Neural progenitor cell (in vitro differentiated cells): ENCODE measurements around the gene GABRA4. TPM values are rescaled to one million over a fixed set of nuclear protein-coding genes. Genes with fewer than 3 reads are reported as not detected.

Experiments used
- DNase-seq: peaks from one replicate; pipeline ENCODE4 v3.0.0-alpha.2; 2016; ENCODE audit warnings: low spot score
- H2AFZ ChIP-seq: fragments of 200-600 bp; sonication (generic); replicated peaks from 2 replicates; pipeline ENCODE4 v1.6.1; 2016; ENCODE audit warnings: antibody characterized with exemption
- H3F3A ChIP-seq: fragments of 200-600 bp; sonication (generic); 2 replicates; pipeline ENCODE4 v1.6.1; 2016; ENCODE audit warnings: antibody characterized with exemption, low read depth
- H3K27ac ChIP-seq: fragments of 200-600 bp; sonication (generic); 2 replicates; pipeline ENCODE4 v1.5.1; 2016; ENCODE audit warnings: mild to moderate bottlenecking
- H3K27me3 ChIP-seq: fragments of 200-600 bp; sonication (generic); 2 replicates; pipeline ENCODE4 v1.6.1; 2016; ENCODE audit warnings: mild to moderate bottlenecking, moderate library complexity
- H3K36me3 ChIP-seq: fragments of 200-600 bp; sonication (generic); 2 replicates; pipeline ENCODE4 v1.5.1; 2016
- H3K4me1 ChIP-seq: fragments of 200-600 bp; sonication (generic); 2 replicates; pipeline ENCODE4 v1.6.1; 2016; ENCODE audit warnings: mixed run types
- H3K4me2 ChIP-seq: fragments of 200-600 bp; sonication (generic); 2 replicates; pipeline ENCODE4 v1.6.1; 2016
- H3K4me3 ChIP-seq: fragments of 200-600 bp; sonication (generic); 2 replicates; pipeline ENCODE4 v1.5.1; 2016
- H3K79me2 ChIP-seq: fragments of 200-600 bp; sonication (generic); 2 replicates; pipeline ENCODE4 v1.6.1; 2016; ENCODE audit warnings: low read depth
- H3K9ac ChIP-seq: fragments of 200-600 bp; sonication (generic); 2 replicates; pipeline ENCODE4 v1.6.1; 2016
- H3K9me3 ChIP-seq: fragments of 200-600 bp; sonication (generic); 2 replicates; pipeline ENCODE4 v1.5.1; 2016; ENCODE audit warnings: low read depth
- H4K20me1 ChIP-seq: fragments of 200-600 bp; sonication (generic); 2 replicates; pipeline ENCODE4 v1.6.1; 2016; ENCODE audit warnings: low read depth
- H3K27ac Mint-ChIP-seq: 3 replicates; pipeline ENCODE4 v1.8.0; 2021; ENCODE audit warnings: mixed read lengths
- H3K27me3 Mint-ChIP-seq: 2 replicates; pipeline ENCODE4 v1.8.0; 2022; ENCODE audit warnings: low read depth, mild to moderate bottlenecking, inconsistent platforms, moderate library complexity, mixed read lengths; ENCODE audit not compliant: insufficient read depth
- H3K36me3 Mint-ChIP-seq: 3 replicates; pipeline ENCODE4 v1.8.0; 2021; ENCODE audit warnings: mixed read lengths
- H3K4me1 Mint-ChIP-seq: 3 replicates; pipeline ENCODE4 v1.8.0; 2021; ENCODE audit warnings: mixed read lengths
- H3K4me3 Mint-ChIP-seq: 3 replicates; pipeline ENCODE4 v1.8.0; 2021; ENCODE audit warnings: mild to moderate bottlenecking, moderate library complexity, mixed read lengths
- H3K9me3 Mint-ChIP-seq: 3 replicates; pipeline ENCODE4 v1.8.0; 2020; ENCODE audit warnings: mixed read lengths
- CTCF ChIP-seq: fragments of 200-600 bp; sonication (generic); IDR thresholded peaks from 2 replicates; pipeline ENCODE4 v1.5.1; 2017; ENCODE audit warnings: antibody characterized with exemption, mild to moderate bottlenecking
- EZH2 ChIP-seq: fragments of 200-600 bp; sonication (generic); IDR thresholded peaks from 2 replicates; pipeline ENCODE4 v1.6.1; 2017; ENCODE audit warnings: antibody characterized with exemption, mild to moderate bottlenecking, moderate library complexity
- EZH2phosphoT487 ChIP-seq: fragments of 200-600 bp; sonication (generic); IDR thresholded peaks from 2 replicates; pipeline ENCODE4 v1.6.1; 2017; ENCODE audit warnings: antibody characterized with exemption
- total RNA-seq: library from RNA; depleted of rRNA; stranded (reverse); fragments of >200 nt; gene quantifications from 2 replicates; pipeline ENCODE4 v1.2.3, GENCODE V29; 2015; ENCODE audit warnings: low replicate concordance

GABRA4 gene
- total RNA-seq, 1 donor from 2014 or later = not detected

DNA sequence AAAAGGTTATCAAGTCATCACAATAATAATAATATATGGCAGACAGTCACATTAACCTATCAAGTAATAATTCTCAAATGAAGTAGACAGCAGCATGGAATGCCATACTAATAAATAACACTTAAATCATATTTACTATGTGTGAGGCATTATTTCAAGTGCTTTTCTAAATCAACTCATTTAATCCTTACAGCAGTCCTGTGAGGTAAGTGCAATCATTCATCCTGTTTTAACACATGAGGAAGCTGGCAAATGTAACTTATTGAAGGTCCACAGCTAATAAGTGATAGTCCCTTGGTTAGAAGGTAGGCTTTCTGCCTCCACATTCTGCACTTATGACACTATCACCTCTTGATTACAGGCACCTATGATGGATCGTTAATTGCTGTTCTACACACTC is 24.5 kb downstream of the GABRA4 start:
- H3K4me3 ChIP-seq = no peak overlapping the region
- H3K9me3 ChIP-seq = no peaks in the 10 kb centered on the region
- H3K4me1 Mint-ChIP-seq = no peaks in the 10 kb centered on the region
- no peaks in the 10 kb centered on the region for H3K9me3 Mint-ChIP-seq
- H3F3A ChIP-seq = no peaks in the 10 kb centered on the region
- H3K27me3 Mint-ChIP-seq = no peaks in the 10 kb centered on the region
- H3K27ac ChIP-seq = no peak overlapping the region
- no peaks in the 10 kb centered on the region for H3K79me2 ChIP-seq
- H3K27me3 ChIP-seq = peaks cover 10% of the 10 kb centered on the region
- DNase-seq = no peak
- H3K9ac ChIP-seq = no peak overlapping the region
- H2AFZ ChIP-seq = no peak overlapping the region
- H3K36me3 ChIP-seq = no peaks in the 10 kb centered on the region
- H3K4me2 ChIP-seq = no peak overlapping the region
- H3K27ac Mint-ChIP-seq = no peak overlapping the region
- no peaks in the 10 kb centered on the region for H3K36me3 Mint-ChIP-seq
- H4K20me1 ChIP-seq = no peaks in the 10 kb centered on the region
- TF ChIP-seq CTCF (no peak), EZH2phosphoT487 (no peak), EZH2 (no peak)
- H3K4me1 ChIP-seq = no peaks in the 10 kb centered on the region
- no peak overlapping the region for H3K4me3 Mint-ChIP-seq

DNA sequence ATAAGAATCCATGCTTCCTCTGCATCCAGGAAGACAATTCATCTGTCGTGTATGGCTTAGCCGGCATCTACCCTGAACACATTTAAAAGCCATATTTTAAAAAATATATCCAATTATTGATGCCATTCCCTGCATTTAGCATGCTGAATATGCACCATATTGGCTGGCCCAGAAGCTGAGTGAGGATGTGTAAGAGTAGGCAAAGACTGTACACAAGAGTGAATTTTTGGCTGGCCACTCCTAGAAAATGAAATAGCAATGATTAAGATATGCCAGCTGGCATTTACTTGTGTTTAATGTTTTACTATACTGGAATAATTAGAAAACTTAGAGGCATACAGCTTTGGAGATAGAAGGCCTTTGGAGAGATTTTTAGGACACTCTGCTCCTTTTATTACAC is 25.8 kb downstream of the GABRA4 start:
- no peak for DNase-seq
- H3K4me3 ChIP-seq = no peak overlapping the region
- TF ChIP-seq EZH2phosphoT487 = no peak
- no peak for TF ChIP-seq EZH2
- no peak for TF ChIP-seq CTCF
- no peaks in the 10 kb centered on the region for H3K36me3 Mint-ChIP-seq
- no peaks in the 10 kb centered on the region for H3F3A ChIP-seq
- H3K9me3 ChIP-seq = no peaks in the 10 kb centered on the region
- no peaks in the 10 kb centered on the region for H3K4me1 ChIP-seq
- H3K9me3 Mint-ChIP-seq = no peaks in the 10 kb centered on the region
- H4K20me1 ChIP-seq = no peaks in the 10 kb centered on the region
- H3K27me3 Mint-ChIP-seq = no peaks in the 10 kb centered on the region
- H3K79me2 ChIP-seq = no peaks in the 10 kb centered on the region
- no peak overlapping the region for H3K9ac ChIP-seq
- no peak overlapping the region for H3K27ac ChIP-seq
- H3K27ac Mint-ChIP-seq = no peak overlapping the region
- H3K4me1 Mint-ChIP-seq = no peaks in the 10 kb centered on the region
- no peak overlapping the region for H3K4me3 Mint-ChIP-seq
- H2AFZ ChIP-seq = no peak overlapping the region
- H3K27me3 ChIP-seq = peaks cover 6% of the 10 kb centered on the region
- H3K36me3 ChIP-seq = no peaks in the 10 kb centered on the region
- no peak overlapping the region for H3K4me2 ChIP-seq

GRCh38 chr4:46958742-46959488 is 34.5 kb downstream of the GABRA4 start:
- TF ChIP-seq CTCF = no peak
- no peak for TF ChIP-seq EZH2
- no peak for DNase-seq
- no peaks in the 10 kb centered on the region for H3K79me2 ChIP-seq
- no peaks in the 10 kb centered on the region for H3K9me3 ChIP-seq
- no peak overlapping the region for H3K9ac ChIP-seq
- no peaks in the 10 kb centered on the region for H4K20me1 ChIP-seq
- H3F3A ChIP-seq = no peaks in the 10 kb centered on the region
- no peak overlapping the region for H3K27ac ChIP-seq
- H3K4me1 ChIP-seq = no peaks in the 10 kb centered on the region
- H3K9me3 Mint-ChIP-seq = no peaks in the 10 kb centered on the region
- no peak overlapping the region for H3K27ac Mint-ChIP-seq
- no peaks in the 10 kb centered on the region for H3K36me3 ChIP-seq
- H3K27me3 Mint-ChIP-seq = no peaks in the 10 kb centered on the region
- H3K4me3 Mint-ChIP-seq = no peak overlapping the region
- H3K27me3 ChIP-seq = peaks cover 11% of the 10 kb centered on the region
- no peaks in the 10 kb centered on the region for H3K4me1 Mint-ChIP-seq
- H3K4me3 ChIP-seq = no peak overlapping the region
- no peaks in the 10 kb centered on the region for H3K36me3 Mint-ChIP-seq
- H3K4me2 ChIP-seq = no peak overlapping the region
- no peak overlapping the region for H2AFZ ChIP-seq
